Cardiac septum (tissue), 1 donor: ENCODE measurements around the gene MAGEA11. TPM values are rescaled to one million over a fixed set of nuclear protein-coding genes. Genes with fewer than 3 reads are reported as not detected.
"Not testable (repeated sequence)": the region's sequence is repeated elsewhere in the genome, so short reads cannot be mapped to it uniquely, and the experiment has no call there.

Source experiments
- DNase-seq: peaks from one replicate; pipeline ENCODE4 v3.0.0-alpha.2; 2020; ENCODE audit warnings: low spot score
- intact Hi-C: fragments of 100-400 bp; cut with DNase I; formaldehyde crosslinking; loops from one replicate; pipeline ENCODE4 v1.14.0; 2022
- long read RNA-seq: library from polyadenylated mRNA; unstranded; transcript quantifications from one replicate; pipeline ENCODE4 v2.0.0, GENCODE V29; 2021
- total RNA-seq: library from RNA; stranded (reverse); fragmentation: NEBNext Ultra II Directional; extraction: Animal tissue kit (Norgen Biotek cat#: 25700); gene quantifications from one replicate; pipeline ENCODE4 v1.2.1, GENCODE V29; 2021
- donor health status: DM: no; HTN: no; CAD: no.

MAGEA11 gene, protein sequence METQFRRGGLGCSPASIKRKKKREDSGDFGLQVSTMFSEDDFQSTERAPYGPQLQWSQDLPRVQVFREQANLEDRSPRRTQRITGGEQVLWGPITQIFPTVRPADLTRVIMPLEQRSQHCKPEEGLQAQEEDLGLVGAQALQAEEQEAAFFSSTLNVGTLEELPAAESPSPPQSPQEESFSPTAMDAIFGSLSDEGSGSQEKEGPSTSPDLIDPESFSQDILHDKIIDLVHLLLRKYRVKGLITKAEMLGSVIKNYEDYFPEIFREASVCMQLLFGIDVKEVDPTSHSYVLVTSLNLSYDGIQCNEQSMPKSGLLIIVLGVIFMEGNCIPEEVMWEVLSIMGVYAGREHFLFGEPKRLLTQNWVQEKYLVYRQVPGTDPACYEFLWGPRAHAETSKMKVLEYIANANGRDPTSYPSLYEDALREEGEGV
- not detected for total RNA-seq
- long read RNA-seq = 0 reads

DNA sequence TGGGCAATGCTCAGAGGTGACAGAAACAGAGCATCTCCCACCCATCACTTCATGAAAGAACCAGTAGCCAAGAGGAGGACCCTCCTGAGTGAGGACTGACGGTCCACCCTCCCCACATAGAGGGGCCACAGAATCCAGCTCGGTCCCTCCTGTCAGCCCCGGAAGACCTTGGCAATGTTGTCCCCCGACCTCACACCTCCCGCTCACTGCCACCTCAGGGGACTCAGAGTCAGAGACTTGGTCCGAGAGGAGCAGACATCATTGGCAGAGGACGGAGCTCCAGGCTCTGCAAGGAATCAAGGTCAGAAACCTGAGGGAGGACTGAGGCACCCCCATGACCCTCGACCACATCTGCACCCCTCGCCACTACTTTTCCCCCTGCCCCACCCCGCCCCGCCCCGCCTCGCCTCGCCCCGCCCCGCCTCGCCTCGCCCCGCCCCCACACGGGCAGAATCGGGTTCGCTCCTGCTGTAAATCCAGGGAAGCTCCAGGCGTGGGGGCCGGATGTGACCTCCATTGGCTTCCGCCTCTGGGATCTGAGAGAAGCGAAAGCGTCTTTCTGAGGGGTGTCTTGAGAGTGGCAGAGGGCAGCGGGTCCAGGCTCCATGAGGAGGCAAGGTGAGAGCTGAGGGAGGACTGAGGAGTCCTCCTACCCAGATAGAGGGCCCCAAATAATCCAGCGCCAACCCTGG is at the start of gene MAGEA11:
Gene MAGEA11 (plus strand): TSS at position 516 of the 692 bp plus-strand sequence. CDS start 1,100 bp downstream, outside the sequence.
- intact Hi-C loops = no loop called here
- no peak for DNase-seq

DNA sequence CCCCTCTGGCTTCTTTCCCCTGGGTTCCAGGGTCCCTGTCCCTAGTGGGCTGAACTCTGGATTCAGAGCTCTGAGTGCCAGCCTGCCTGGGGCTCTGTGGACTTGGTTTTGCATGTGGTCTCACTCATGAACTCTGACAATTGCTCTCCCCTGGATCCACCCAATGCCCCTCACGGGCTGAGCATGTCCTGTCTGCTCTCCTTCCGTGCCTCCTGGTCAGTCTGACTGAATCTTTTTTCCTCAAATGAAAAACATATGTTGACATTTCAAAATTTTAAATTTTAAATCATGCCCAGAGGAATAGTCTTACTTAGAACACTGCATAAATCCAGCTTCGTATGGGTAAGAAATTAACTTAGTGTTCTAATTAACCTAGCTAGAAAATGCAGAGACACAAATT is 36.8 kb upstream of the MAGEA11 start:
- intact Hi-C loops = not testable (repeated sequence)

DNA sequence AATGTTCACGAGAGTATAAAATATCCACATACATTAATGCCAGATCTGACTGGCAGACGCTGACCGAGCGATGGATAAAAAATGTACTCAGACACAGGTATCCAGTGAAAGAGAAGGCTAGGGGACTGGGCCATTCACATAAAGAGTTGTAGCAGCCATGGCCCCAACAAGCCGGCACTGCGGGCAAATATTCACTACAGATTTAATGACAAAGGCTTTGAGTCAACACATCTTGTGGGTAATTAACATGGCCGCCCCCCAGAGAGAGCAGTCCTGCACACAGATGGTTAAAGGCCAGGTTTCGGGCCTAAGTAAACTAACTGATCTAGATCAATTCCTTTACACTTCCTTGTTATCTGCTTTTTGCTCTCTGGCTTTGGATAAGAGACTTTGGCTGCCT is 36.3 kb upstream of the MAGEA11 start:
- intact Hi-C loops, DNase-seq: not testable (repeated sequence)

More for the DNA sequence above, 36.8 kb upstream of the MAGEA11 start:
- DNase-seq = not testable (repeated sequence)

DNA sequence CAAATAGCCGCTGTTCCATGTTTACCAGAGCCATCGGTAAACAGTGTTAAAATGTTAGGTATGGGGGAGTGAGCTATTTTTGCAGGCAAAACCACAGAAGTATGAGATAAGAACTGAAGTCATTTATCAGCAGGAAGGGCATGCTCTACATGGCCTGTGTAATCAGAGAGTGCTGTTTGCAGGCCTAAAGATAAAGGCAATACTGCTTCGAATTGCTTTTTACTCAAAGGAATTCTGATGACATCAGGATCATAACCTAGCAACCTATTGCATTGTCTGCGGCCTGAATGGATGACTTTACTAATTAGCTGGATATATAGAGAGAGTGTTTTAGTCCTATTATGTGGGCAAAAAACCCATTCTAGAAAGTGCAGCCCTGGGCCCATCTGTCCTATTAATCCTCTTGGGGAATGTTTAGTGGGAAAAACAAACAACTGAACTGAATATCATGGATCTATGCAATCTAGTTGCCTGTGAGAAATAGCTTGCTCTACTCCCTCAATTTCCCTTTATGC is 32.6 kb upstream of the MAGEA11 start:
- intact Hi-C loops, DNase-seq: not testable (repeated sequence)

DNA sequence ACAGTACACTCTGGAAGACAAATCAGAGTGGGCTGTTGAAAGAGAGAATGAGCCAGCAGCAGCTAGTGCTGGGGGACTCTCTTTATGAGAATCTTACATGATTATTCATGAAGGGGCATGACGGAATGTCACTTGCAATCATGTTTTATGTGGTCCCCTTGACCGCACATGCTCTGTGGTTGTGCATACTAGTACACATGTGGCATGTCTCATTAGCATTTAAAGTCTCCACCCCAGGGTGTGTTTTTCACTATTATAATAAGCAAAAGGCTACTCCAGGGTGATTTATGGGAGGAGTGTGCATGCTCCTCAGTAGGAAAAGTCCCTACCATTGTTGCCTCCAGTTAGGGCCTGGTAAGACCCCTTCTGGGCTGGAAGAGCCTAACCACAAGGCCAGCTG is 30.7 kb upstream of the MAGEA11 start:
- intact Hi-C loops = no loop called here
- DNase-seq = no peak

DNA sequence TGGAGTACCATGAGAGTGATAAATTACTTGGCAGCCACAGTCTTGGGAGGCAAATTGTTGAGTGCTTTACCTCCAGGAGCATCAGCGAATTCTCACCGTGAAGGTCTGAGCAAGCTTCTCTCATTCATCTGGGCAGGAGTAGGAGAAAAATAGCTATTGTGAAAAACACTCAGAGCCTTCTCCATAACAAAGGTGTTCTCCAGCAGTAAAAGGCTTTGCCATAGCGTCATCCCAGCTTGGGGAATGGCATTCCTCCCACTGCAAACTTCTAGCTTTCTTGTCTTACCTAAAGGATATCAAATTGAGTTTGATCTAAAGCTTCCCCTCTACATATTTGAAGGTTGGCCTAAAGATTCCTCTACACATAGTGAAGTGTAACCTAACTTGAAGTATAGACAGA is 29.8 kb upstream of the MAGEA11 start:
- intact Hi-C loops = no loop called here
- no peak for DNase-seq

DNA sequence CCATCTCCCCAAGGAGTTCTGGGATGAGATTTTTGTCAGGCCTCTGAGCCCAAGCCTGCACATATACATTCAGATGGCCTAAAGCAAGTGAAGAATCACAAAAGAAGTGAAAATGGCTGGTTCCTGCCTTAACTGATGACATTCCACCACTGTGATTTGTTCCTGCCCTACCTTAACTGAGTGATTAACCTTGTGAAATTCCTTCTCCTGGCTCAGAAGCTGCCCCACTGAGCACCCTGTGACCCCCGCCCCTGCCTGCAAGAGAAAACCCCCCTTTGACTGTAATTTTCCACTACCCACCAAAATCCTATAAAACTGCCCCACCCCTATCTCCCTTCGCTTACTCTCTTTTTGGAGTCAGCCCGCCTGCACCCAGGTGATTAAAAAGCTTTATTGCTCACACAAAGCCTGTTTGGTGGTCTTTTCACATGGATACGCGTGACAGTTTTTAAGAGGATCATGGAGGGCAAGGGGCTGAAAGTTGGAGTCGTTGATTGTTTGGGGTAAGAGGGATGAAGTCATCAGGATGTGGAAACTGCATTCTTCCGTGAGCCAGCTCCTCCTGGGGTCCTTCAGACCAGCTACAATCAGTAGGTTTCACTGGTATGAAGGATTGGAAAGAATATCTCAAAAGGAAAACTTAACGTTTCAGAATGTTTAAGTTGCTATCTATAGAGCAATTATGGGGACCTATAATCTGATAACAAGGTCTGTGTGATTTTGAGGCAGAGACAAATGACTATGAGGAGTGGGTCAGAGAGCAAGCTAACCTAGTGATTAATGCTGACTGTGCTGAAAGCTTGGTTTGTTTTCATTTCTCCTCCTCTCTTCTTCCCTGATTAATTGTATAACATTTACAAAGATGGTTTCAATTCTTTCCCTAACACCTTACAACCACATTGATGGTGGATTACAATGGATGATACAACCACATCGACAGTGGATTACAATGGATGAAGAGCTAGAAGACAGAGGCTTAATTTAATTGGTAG is 28.6 kb upstream of the MAGEA11 start:
- intact Hi-C loops = no loop called here
- no peak for DNase-seq

DNA sequence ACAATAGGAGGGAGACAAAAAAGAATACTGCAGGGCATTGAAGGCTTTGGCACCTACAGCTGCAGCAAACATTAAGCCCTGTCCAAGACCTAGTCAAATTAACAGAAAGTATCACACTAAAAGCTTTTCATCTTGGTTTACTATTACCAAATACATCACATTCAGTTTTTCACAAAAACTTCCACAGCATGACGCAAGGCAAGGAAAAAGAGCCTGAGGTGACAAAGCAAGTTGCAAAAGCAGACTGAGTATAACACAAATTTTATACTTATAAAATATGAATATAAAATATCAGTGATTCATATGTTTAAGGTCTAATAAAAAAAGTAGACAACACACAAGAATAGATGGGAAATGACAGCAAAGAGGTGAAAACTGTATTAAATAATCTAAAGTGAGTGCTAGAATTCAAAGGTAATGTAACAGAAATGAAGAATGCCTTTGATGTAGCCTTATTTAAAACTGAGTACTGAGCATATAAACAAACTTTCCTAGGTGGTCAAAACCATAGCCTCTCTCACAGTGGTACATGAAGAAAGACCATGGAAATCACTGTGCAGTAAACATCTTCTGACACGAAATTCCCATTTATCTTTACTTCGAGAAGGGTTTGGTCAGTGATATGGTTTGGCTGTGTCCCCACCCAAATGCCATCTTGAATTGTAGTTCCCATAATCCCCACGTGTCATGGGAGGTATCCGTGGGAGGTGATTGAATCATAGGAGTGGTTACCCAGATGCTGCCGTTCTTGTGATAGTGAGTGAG is 27.7 kb upstream of the MAGEA11 start:
- intact Hi-C loops = no loop called here
- DNase-seq = no peak

DNA sequence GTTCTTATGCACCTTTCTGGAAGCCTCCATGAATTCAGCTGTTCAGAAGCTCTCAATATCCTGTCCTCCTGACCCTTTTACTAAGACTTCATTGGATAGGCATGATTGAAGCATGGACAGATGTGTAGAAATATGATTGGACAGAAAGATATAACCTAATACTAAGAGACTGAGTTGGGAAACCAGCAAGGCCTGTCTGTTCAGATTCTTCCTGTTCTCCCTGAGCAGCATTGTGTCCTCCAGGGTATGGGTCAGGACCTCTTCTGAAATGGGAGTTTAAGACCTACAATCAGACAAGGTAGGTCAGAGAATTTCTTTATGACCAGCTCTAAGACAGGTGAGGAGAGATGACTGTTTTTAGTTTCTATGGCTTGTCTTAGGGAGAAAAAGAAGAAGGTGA is 23.9 kb upstream of the MAGEA11 start:
- intact Hi-C loops = no loop called here
- DNase-seq = no peak

DNA sequence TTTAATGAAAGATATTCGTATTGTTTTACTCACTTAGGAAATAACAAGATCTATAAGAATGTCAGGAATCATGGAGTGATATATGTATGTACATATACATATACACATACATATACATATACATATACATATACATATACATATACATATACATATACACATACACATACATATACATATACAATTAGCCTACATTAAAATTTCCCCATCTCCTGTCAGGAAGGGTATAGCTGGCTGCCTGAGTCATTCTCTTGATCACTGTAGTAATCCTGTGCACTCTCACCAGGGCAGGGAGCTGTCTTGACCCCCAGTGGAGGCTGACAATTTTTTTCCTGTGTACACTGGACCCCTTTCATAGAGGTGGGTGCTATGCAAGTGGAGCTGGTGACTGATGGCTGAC is 23.3 kb upstream of the MAGEA11 start:
- no peak for DNase-seq
- intact Hi-C loops = no loop called here

DNA sequence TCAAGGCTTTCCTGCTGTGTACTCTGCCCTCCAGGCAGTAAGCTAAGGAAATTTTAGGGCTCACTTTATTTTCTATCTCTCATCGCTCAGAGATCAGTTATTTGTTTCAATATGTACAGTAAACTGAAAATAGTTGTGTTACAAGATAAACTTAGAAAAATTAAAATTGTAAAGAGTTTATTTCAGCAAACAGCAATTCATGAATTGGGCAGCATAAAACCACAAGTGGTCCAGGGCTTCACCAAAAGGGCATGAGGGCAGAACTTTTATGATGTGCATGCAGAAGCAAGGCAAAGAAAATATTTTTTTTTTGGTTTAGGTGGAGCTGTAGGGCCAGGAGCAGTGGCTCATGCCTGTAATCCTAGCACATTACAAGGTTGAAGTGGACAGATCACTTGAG is 20.1 kb upstream of the MAGEA11 start:
- DNase-seq = no peak
- intact Hi-C loops = no loop called here

DNA sequence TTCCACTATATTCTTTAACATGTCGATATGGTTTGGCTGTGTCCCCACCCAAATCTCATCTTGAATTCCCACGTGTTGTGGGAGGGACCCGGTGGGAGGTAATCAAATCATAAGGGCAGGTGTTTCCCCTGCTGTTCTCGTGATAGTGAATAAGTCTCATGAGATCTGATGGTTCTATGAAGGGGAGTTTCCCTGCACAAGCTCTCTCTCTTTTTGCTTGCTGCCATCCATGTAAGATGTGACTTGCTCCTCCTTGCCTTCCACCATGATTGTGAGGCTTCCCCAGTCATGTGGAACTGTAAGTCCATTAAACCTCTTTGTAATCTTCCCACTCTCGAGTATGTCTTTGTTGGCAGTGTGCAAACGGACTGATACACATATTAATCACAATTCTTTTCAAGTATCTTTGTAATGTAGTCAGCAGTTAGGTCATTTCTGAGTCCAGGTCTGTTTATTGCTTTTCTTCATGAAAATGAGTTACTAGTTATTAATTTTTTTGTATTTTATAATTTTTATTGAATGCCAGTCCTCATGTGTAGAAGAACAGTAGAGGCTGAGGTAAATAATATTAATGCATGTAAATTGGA is 19.1 kb upstream of the MAGEA11 start:
- intact Hi-C loops, DNase-seq: not testable (repeated sequence)

DNA sequence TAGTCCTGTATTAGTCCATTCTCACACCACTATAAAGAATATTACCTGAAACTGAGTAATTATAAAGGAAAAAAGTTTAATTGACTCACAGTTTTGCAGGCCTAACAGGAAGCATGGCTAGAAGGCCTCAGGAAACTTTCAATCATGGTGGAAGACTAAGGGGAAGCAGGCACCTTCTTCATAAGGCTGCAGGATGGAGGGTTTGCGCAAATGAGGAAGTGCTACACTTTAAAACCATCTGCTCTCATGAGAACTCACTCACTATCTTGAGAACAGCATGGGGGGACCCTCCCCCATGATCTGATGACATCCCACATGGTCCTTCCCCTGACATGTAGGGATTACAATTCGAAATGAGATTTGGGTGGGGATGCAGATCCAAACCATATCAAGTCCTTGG is 12.1 kb upstream of the MAGEA11 start:
- DNase-seq = no peak
- intact Hi-C loops = no loop called here

DNA sequence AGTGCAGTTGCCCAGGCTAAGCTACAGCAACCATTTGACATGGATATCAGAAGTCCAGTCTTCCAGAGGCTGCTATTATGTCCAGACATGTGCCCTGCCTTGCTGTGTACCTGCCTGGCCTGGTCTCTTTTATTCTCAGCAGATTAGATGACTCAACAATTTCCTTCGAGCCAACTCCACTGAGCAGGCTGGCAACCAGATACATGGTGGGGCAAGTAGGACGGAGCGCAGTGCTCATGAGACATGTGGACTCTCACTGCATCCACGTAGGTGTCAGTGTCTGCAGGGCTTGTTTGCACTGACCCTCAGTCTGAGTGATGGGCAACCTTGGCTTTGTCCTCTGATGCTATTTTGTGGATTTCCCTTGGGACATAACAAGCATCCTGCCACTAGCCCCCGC is 7.2 kb upstream of the MAGEA11 start:
- intact Hi-C loops = no loop called here
- no peak for DNase-seq

DNA sequence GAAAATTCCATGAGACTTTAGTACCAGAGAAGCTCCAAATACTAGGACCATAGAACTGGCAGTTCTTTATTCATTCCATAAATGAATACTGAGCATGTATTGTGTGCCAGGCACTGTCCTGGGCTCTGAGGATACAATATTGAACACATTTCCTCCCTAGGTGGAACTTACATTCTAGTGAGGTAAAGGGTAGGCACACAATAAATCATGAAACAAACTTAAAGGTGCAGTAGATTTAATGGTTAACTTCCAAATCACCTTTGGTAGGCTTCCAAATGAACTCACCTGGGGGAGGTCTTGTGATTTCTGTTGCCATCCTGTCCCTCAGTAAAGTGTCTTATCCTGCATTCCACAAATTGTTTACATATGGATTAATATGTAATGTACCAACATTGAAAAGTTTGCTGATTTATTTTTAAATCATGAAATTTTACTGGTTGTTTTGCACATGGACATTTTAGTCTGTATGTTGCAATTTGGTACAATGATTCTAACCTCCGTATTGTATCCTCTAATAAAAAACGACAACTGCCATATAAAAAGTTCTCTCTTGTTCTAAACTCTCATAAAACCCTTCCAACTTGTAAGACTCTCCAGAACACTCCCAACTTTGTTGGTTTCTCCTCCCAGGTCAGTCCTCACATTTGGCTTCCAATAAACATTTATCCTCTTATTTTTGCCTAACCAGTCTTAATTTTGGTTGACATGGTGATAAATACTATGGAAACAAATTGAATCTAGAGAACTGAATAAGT is 4.5 kb upstream of the MAGEA11 start:
- no peak for DNase-seq
- intact Hi-C loops = no loop called here

DNA sequence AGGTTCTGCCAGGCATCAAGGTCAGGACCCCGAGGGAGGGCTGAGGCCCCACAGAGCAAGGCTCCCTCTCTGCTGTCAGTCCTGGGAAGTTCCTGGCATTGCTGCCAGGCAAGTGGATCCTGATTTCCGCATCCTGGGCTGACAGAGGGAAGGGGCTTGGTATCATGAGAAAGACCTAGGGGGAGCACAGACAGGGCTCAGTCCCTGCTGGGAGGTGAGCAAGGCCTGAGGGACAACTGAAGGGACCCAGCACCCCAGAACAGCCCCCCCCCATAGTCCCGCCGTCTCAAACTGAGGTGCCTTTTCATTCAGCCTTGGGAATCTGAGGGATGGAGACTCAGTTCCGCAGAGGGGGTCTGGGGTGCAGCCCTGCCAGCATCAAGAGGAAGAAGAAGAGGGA is 971 bp downstream of the MAGEA11 start:
- no peak for DNase-seq
- intact Hi-C loops = no loop called here

DNA sequence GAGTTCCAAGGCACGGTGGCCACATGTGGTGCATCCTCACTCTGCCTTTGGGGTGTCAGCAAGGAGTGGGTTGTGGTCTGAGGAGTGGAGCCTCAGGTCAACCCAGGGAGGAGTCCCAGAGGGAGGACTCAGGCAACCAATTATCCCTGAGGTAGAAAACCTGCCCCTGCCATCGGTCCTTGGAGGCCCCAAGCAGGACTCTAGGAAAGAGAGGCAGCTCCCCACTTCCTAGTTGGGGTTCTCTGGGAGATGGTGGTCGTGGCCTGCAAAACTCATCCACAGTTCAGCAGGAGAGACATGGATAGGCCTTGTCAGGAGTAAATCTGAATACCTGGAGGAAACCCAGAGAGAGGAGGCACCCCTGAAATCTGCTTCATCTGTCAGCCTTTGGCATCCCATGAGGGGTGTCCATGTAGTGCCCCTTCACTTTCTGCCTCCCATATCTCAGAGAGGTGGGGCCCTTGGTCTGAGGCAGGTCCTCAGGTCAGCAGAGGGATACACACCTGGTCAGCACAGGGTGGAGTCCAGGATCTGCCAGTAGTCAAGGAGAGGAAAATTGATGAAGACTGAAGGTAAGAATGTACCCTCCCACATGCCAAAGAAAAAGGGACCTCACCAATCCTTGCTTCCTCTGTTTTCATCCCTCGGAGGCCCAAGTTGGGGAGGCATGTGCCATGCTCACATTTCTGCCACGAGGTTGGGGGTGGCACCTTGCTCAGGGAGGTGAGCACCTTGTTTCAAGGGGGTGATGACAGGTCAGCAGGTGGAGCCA is 1.6 kb downstream of the MAGEA11 start:
- intact Hi-C loops = no loop called here

More for the DNA sequence above, 1.6 kb downstream of the MAGEA11 start:
- no peak for DNase-seq
